Measurements from ENCODE around the gene APOO.
"Not testable (repeated sequence)": the region's sequence is repeated elsewhere in the genome, so short reads cannot be mapped to it uniquely, and the experiment has no call there.

Gene APOO

GRCh38 chrX:23888887-23889501, 18.7 kb downstream of the APOO start:
- no peaks in the 10 kb centered on the region for H3K9me3 Mint-ChIP-seq
- no peaks in the 10 kb centered on the region for H3K27me3 Mint-ChIP-seq
- H3K27ac Mint-ChIP-seq = no peak overlapping the region
- H3K4me3 Mint-ChIP-seq = no peak overlapping the region
- peaks cover 8% of the 10 kb centered on the region for H3K4me1 Mint-ChIP-seq
- no peaks in the 10 kb centered on the region for H3K36me3 Mint-ChIP-seq

GRCh38 chrX:23887918-23888317, 19.8 kb downstream of the APOO start:
- Mint-ChIP-seq H3K4me1 (peaks cover 12% of the 10 kb centered on the region), H3K27me3 (no peaks in the 10 kb centered on the region), H3K4me3 (no peak overlapping the region), H3K9me3 (no peaks in the 10 kb centered on the region), H3K27ac (no peak overlapping the region), H3K36me3 (no peaks in the 10 kb centered on the region)

- H3K27ac Mint-ChIP-seq = no peak overlapping the region
Observed at GRCh38 chrX:23887451-23887850, 20.3 kb downstream of the APOO start.

GRCh38 chrX:23885803-23886202, 21.9 kb downstream of the APOO start:
- Mint-ChIP-seq H3K4me1 (peaks cover 12% of the 10 kb centered on the region), H3K36me3 (no peaks in the 10 kb centered on the region), H3K27me3 (no peaks in the 10 kb centered on the region), H3K9me3 (no peaks in the 10 kb centered on the region), H3K4me3 (no peak overlapping the region), H3K27ac (peak overlapping the region; percentile 31)

More at GRCh38 chrX:23887451-23887850, 20.3 kb downstream of the APOO start:
- Mint-ChIP-seq H3K9me3 (no peaks in the 10 kb centered on the region), H3K27me3 (no peaks in the 10 kb centered on the region), H3K36me3 (no peaks in the 10 kb centered on the region), H3K4me1 (peaks cover 12% of the 10 kb centered on the region), H3K4me3 (no peak overlapping the region)

GRCh38 chrX:23884427-23885024, 23.2 kb downstream of the APOO start:
- Mint-ChIP-seq H3K27ac (no peak overlapping the region), H3K4me3 (no peak overlapping the region), H3K4me1 (peaks cover 12% of the 10 kb centered on the region), H3K36me3 (no peaks in the 10 kb centered on the region), H3K27me3 (no peaks in the 10 kb centered on the region), H3K9me3 (no peaks in the 10 kb centered on the region)

- no peaks in the 10 kb centered on the region for H3K27me3 Mint-ChIP-seq
- no peak overlapping the region for H3K4me3 Mint-ChIP-seq
- H3K4me1 Mint-ChIP-seq = peaks cover 12% of the 10 kb centered on the region
- H3K36me3 Mint-ChIP-seq = no peaks in the 10 kb centered on the region
- H3K27ac Mint-ChIP-seq = no peak overlapping the region
- H3K9me3 Mint-ChIP-seq = no peaks in the 10 kb centered on the region
Observed at GRCh38 chrX:23883737-23884354, 23.9 kb downstream of the APOO start.

GRCh38 chrX:23879380-23880090, 28.2 kb downstream of the APOO start:
- H3K27me3 Mint-ChIP-seq = no peaks in the 10 kb centered on the region
- no peak overlapping the region for H3K27ac Mint-ChIP-seq
- peaks cover 10% of the 10 kb centered on the region for H3K4me1 Mint-ChIP-seq
- no peak overlapping the region for H3K4me3 Mint-ChIP-seq
- H3K9me3 Mint-ChIP-seq = no peaks in the 10 kb centered on the region
- no peaks in the 10 kb centered on the region for H3K36me3 Mint-ChIP-seq

- no peaks in the 10 kb centered on the region for H3K9me3 Mint-ChIP-seq
Observed at GRCh38 chrX:23871905-23872546, 35.7 kb downstream of the APOO start.

GRCh38 chrX:23870041-23870440, 37.7 kb downstream of the APOO start:
- H3K9me3 Mint-ChIP-seq = no peaks in the 10 kb centered on the region
- no peak overlapping the region for H3K27ac Mint-ChIP-seq
- H3K36me3 Mint-ChIP-seq = peaks cover 8% of the 10 kb centered on the region
- no peak overlapping the region for H3K4me3 Mint-ChIP-seq
- no peaks in the 10 kb centered on the region for H3K4me1 Mint-ChIP-seq
- H3K27me3 Mint-ChIP-seq = no peaks in the 10 kb centered on the region

More at GRCh38 chrX:23871905-23872546, 35.7 kb downstream of the APOO start:
- Mint-ChIP-seq H3K36me3 (peaks cover 6% of the 10 kb centered on the region), H3K4me1 (no peaks in the 10 kb centered on the region), H3K27ac (no peak overlapping the region), H3K4me3 (no peak overlapping the region), H3K27me3 (no peaks in the 10 kb centered on the region)

- no peaks in the 10 kb centered on the region for H3K9me3 Mint-ChIP-seq
- H3K4me3 Mint-ChIP-seq = no peak overlapping the region
- no peaks in the 10 kb centered on the region for H3K27me3 Mint-ChIP-seq
- peaks cover 6% of the 10 kb centered on the region for H3K36me3 Mint-ChIP-seq
- H3K27ac Mint-ChIP-seq = no peak overlapping the region
- H3K4me1 Mint-ChIP-seq = peaks cover 13% of the 10 kb centered on the region
Observed at GRCh38 chrX:23864742-23865326, 42.9 kb downstream of the APOO start.

GRCh38 chrX:23861952-23862351, 45.8 kb downstream of the APOO start:
- H3K9me3 Mint-ChIP-seq, H3K36me3 Mint-ChIP-seq, H3K4me3 Mint-ChIP-seq, H3K27me3 Mint-ChIP-seq: not testable (repeated sequence)
- peaks cover 13% of the 10 kb centered on the region for H3K4me1 Mint-ChIP-seq
- H3K27ac Mint-ChIP-seq = peak overlapping the region; percentile 17

GRCh38 chrX:23861215-23861896, 46.4 kb downstream of the APOO start:
- H3K27ac Mint-ChIP-seq = no peak overlapping the region
- peaks cover 11% of the 10 kb centered on the region for H3K36me3 Mint-ChIP-seq
- no peaks in the 10 kb centered on the region for H3K27me3 Mint-ChIP-seq
- no peaks in the 10 kb centered on the region for H3K9me3 Mint-ChIP-seq
- H3K4me3 Mint-ChIP-seq = no peak overlapping the region
- H3K4me1 Mint-ChIP-seq = peaks cover 13% of the 10 kb centered on the region

- Mint-ChIP-seq H3K36me3 (peaks cover 10% of the 10 kb centered on the region), H3K4me1 (peaks cover 13% of the 10 kb centered on the region)
- H3K4me3 Mint-ChIP-seq, H3K27ac Mint-ChIP-seq, H3K9me3 Mint-ChIP-seq, H3K27me3 Mint-ChIP-seq: not testable (repeated sequence)
Observed at GRCh38 chrX:23859238-23859637, 48.5 kb downstream of the APOO start.

- Mint-ChIP-seq H3K27me3 (no peaks in the 10 kb centered on the region), H3K4me3 (no peak overlapping the region), H3K27ac (no peak overlapping the region), H3K4me1 (peaks cover 7% of the 10 kb centered on the region), H3K9me3 (no peaks in the 10 kb centered on the region), H3K36me3 (peaks cover 6% of the 10 kb centered on the region)
Observed at GRCh38 chrX:23857935-23858334, 49.8 kb downstream of the APOO start.

GRCh38 chrX:23857363-23857762, 50.4 kb downstream of the APOO start:
- H3K27me3 Mint-ChIP-seq = no peaks in the 10 kb centered on the region
- H3K4me1 Mint-ChIP-seq = peaks cover 6% of the 10 kb centered on the region
- no peaks in the 10 kb centered on the region for H3K9me3 Mint-ChIP-seq
- H3K36me3 Mint-ChIP-seq = peaks cover 6% of the 10 kb centered on the region
- no peak overlapping the region for H3K4me3 Mint-ChIP-seq
- no peak overlapping the region for H3K27ac Mint-ChIP-seq
